ENCODE results near the gene XRCC3. TPM values are rescaled to one million over a fixed set of nuclear protein-coding genes. Genes with fewer than 3 reads are reported as not detected.
"Not testable (repeated sequence)": the region's sequence is repeated elsewhere in the genome, so short reads cannot be mapped to it uniquely, and the experiment has no call there.

Gene XRCC3
- polyA plus RNA-seq, 4 donors, result 11.5 to 23.9 (median 12.6) TPM

DNA sequence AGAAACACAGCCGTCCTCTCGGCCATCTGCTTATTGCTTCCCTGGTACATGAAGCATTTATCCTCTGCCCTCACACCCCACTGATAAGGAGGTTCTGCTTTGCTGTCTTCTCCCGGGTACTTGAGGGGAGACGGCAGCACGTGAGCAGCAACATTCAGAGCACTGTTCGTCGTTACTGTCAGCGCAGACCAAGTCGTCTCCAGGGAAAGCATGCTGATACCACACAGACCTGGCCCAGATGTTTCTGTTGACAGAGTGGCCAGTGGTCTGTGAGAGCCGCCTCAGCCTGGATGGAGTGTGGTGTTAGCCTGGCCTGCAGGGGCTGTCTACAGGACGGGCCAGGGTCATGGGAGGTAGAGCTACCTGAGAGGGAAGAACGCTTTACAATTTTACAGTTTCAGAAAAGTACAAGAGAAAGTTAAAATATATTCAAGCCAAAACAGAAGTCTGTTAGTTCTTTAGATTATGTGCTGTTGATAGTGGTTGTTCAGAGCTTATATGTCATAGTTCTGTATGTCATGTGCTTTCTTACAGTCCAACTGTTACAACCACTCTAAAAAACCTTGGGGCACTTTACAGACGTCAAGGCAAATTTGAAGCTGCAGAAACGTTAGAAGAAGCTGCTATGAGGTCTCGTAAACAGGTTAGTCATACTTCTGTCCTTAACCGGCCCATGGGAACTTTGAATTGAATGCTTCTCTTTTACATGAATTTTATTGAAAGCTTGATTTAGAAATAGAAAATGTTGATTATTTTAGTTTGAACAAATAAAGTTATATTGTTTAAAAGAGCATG, 38.2 kb downstream of the XRCC3 start:
- DNase-seq (ENCODE audit: low read depth in 4 of 4, low spot score in 3 of 4), result no peak

DNA sequence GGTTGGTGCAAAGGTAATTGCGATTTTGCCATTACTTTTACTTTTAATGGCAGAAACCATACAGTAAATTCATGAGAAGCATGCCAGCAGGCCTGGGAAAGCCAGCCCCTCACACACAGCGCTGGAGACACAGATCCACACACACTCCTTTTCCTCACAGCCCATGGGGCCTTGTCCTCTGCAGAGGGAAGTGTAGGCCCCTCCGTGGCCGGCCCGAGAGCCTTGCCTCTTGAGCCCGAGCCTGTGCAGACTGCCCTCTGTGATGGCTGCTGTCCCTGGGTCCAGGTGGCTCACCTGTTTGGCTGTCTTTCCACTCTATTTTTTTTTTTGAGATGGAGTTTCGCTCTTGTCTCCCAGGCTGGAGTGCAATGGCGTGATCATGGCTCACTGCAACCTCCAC, 39.3 kb downstream of the XRCC3 start:
- no peak for DNase-seq (ENCODE audit: low read depth in 4 of 4, low spot score in 3 of 4)

- no peak for DNase-seq (ENCODE audit: low read depth in 4 of 4, low spot score in 3 of 4)
Observed at GRCh38 chr14:103671911-103672310, 43.3 kb downstream of the XRCC3 start.

DNA sequence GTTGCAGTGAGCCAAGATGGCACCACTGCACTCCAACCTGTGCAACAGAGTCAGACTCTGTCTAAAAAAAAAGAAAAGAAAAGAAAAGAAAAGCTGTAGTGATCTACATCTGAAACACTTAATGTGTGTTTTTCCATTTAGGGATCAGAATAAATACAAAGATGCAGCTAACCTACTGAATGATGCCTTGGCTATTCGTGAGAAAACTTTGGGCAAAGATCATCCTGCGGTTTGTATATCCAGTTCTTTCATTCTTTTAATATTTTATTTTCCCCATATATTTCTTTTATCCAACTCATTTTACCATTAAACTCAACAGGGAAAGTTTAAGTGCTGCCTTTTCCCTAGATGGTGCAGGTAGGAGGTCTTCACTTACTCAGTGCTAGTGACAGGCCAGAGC, 45.9 kb downstream of the XRCC3 start:
- no peak for DNase-seq (ENCODE audit: low read depth in 4 of 4, low spot score in 3 of 4)

GRCh38 chr14:103668117-103668516, 47.1 kb downstream of the XRCC3 start:
- no peak for DNase-seq (ENCODE audit: low read depth in 4 of 4, low spot score in 3 of 4)

DNA sequence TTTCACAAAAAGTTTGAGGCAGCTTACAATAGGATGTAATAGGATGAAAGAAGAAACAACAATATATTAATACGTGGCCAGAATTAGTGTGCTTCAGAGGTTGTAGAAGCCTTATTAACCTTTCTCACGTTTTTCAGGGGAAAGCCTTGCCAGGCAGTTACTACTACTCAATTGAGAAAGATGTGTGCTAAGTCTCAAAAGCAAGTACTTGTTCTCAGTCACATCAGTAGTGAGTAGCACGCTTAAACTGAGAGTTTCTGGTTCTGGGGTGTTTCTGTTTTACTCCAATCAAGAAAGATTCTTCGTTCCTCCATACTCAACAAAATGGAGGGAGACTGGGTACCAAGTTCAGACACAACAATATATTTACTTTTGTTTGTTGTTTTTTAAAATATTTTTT, 47.6 kb downstream of the XRCC3 start:
- DNase-seq (ENCODE audit: low read depth in 4 of 4, low spot score in 3 of 4), result no peak

- DNase-seq (ENCODE audit: low read depth in 4 of 4, low spot score in 3 of 4), result no peak
Observed at GRCh38 chr14:103663506-103663905, 51.7 kb downstream of the XRCC3 start.

DNA sequence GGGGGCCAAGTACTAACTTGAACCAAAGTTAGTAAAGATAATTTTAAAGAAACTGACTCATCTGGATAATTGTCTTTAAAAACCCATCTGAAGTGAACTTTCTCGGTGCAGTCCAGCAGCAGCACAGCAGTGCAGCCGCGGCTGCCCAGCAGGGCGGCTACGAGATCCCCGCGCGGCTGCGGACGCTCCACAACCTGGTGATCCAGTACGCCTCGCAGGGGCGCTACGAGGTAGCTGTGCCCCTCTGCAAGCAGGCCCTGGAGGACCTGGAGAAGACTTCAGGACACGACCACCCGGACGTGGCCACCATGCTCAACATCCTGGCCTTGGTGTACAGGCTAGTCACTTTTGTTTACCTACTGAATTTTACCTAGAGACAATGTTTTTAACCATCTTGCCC, 52.7 kb downstream of the XRCC3 start:
- DNase-seq (ENCODE audit: low read depth in 4 of 4, low spot score in 3 of 4), result no peak

- no peak for DNase-seq (ENCODE audit: low read depth in 4 of 4, low spot score in 3 of 4)
Observed at GRCh38 chr14:103662029-103662428, 53.2 kb downstream of the XRCC3 start.

DNA sequence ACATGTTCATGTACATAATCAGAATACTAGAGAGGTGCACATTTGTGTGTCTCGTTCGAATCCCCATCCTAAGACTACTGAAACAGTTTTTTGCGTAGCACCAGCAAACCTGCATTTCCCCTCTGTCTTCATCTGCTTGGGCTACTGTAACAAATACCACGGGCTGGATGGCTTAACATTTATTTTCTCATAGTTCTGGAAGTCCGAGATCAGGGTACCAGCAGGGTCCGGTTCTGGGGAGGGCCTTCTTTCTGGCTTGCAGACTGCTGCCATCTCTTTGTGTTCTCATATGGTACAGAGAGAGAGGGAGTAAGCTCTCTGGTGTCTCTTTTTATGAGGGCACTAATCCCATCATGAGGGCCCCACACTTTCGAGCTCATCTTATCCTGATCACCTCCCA, 55.6 kb downstream of the XRCC3 start:
- DNase-seq (ENCODE audit: low read depth in 4 of 4, low spot score in 3 of 4), result no peak

GRCh38 chr14:103657471-103657870, 57.8 kb downstream of the XRCC3 start:
- DNase-seq (ENCODE audit: low read depth in 4 of 4, low spot score in 3 of 4), result no peak

GRCh38 chr14:103656756-103657133, 58.5 kb downstream of the XRCC3 start:
- no peak for DNase-seq (ENCODE audit: low read depth in 4 of 4, low spot score in 3 of 4)

- no peak for DNase-seq (ENCODE audit: low read depth in 4 of 4, low spot score in 3 of 4)
Observed at GRCh38 chr14:103656031-103656755, 59.1 kb downstream of the XRCC3 start.

- no peak for DNase-seq (ENCODE audit: low read depth in 4 of 4, low spot score in 3 of 4)
Observed at GRCh38 chr14:103654619-103655018, 60.6 kb downstream of the XRCC3 start.

- DNase-seq (ENCODE audit: low read depth in 4 of 4, low spot score in 3 of 4), result no peak
Observed at GRCh38 chr14:103653805-103654204, 61.4 kb downstream of the XRCC3 start.

DNA sequence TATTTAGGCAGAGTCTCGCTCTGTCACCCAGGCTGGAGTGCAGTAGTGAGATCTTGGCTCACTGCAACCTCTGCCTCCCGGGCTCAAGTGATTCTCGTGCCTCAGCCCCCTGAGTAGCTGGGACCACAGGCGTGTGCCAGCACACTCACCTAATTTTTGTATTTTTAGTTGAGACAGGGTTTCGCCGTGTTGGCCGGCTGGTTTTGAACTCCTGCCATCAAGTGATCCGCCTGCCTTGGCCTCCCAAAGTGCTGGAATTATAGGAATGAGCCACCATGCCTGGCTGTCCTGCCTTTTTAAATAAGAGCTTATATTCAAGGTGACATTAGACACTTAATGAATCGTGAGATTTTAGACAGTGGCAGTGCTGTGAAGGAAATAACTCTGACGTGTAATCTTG, 61.9 kb downstream of the XRCC3 start:
- not testable (repeated sequence) for DNase-seq (ENCODE audit: low read depth in 4 of 4, low spot score in 3 of 4)

GRCh38 chr14:103652806-103653205, 62.4 kb downstream of the XRCC3 start:
- no peak for DNase-seq (ENCODE audit: low read depth in 4 of 4, low spot score in 3 of 4)

GRCh38 chr14:103651585-103651984, 63.7 kb downstream of the XRCC3 start:
- no peak for DNase-seq (ENCODE audit: low read depth in 4 of 4, low spot score in 3 of 4)

- DNase-seq (ENCODE audit: low read depth in 4 of 4, low spot score in 3 of 4), result no peak
Observed at GRCh38 chr14:103650213-103650612, 65.0 kb downstream of the XRCC3 start.

DNA sequence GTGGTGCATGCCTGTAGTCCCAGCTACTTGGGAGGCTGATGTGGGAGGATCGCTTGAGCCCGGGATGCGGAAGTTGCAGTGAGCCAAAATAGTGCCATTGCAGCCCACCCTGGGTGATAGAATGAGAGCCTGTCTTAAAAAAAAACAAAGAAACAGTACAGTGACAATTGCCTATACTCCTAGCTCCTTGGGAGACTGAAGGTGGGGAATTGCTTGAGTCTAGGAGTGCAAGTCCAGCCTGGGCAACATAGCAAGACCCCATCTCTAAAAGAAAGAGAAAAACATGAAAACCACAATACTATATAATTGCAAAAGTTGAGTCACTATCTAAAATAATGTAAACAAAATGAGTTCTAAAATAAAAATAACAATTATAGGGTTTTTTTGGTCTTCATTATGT, 66.2 kb downstream of the XRCC3 start:
- no peak for DNase-seq (ENCODE audit: low read depth in 4 of 4, low spot score in 3 of 4)

All from left renal pelvis (tissue), 4 donors.